Measurements from ENCODE around the gene FGF8. TPM values are rescaled to one million over a fixed set of nuclear protein-coding genes. Genes with fewer than 3 reads are reported as not detected.
A peak's percentile ranks its signal among the peaks of the same experiment; 100 is the strongest.

Gene FGF8
- total RNA-seq, 1 donor = not detected

DNA sequence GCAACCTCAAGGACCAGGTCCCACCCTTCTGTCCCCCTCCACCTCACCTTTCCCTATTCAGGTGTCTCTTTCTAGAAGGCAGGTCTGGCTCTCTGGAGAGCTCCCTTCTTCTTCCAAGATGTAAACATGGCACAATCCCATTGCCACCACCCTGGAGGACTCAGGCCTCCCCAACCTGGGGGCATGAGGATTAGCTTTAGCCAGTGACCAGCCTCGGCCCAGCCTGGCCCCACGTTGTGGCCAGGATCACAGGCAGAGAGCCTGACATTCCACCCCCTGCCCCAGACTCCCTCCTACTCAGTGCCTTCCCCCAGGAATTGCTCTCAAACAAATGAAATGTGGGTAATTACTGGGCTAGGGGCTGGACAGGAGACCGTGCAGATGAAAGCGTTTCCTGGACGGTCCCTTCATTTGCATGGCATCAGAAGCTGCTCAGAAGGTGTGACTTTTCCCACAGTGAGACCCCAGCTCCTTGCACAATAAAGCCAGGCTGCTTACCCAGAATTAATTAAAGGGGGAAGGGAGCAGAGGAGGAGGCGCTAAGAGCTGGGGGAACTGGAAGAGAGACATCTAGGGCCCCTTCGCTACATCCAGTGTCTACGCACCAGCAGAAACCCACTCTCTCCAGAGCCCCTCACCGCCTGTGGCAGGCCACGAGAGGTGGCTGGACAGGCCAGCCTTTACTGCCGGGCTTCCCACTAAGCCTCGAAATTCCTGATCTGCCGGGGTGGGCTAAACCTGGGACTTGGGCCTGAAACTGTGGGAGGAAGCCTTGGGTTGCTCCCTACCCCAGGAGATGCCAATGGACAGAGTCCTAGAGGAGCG is 7.7 kb downstream of the FGF8 start:
- peak; percentile 62 for DNase-seq (ENCODE audit: insufficient read length, low spot score, missing footprints)
- Histone ChIP-seq H3K9me3 (ENCODE audit: low read depth, low read length) (no peaks in the 10 kb centered on the region), H3K4me2 (ENCODE audit: insufficient read depth, low read length) (no peak overlapping the region), H3K36me3 (ENCODE audit: insufficient read depth, low read length) (no peaks in the 10 kb centered on the region), H3K27me3 (ENCODE audit: insufficient read depth, low read length) (peaks cover 46% of the 10 kb centered on the region), H3K4me3 (ENCODE audit: insufficient read depth, low read length) (no peak overlapping the region), H4K20me1 (ENCODE audit: insufficient read depth, low read length) (no peaks in the 10 kb centered on the region), H2AFZ (ENCODE audit: low read length) (no peak overlapping the region), H3K79me2 (ENCODE audit: insufficient read depth, low read length) (no peaks in the 10 kb centered on the region), H3K27ac (ENCODE audit: low read depth, low read length) (no peak overlapping the region), H3K4me1 (ENCODE audit: insufficient read depth, low read length) (no peaks in the 10 kb centered on the region)
- TF ChIP-seq, protein P1, sequence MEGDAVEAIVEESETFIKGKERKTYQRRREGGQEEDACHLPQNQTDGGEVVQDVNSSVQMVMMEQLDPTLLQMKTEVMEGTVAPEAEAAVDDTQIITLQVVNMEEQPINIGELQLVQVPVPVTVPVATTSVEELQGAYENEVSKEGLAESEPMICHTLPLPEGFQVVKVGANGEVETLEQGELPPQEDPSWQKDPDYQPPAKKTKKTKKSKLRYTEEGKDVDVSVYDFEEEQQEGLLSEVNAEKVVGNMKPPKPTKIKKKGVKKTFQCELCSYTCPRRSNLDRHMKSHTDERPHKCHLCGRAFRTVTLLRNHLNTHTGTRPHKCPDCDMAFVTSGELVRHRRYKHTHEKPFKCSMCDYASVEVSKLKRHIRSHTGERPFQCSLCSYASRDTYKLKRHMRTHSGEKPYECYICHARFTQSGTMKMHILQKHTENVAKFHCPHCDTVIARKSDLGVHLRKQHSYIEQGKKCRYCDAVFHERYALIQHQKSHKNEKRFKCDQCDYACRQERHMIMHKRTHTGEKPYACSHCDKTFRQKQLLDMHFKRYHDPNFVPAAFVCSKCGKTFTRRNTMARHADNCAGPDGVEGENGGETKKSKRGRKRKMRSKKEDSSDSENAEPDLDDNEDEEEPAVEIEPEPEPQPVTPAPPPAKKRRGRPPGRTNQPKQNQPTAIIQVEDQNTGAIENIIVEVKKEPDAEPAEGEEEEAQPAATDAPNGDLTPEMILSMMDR (IDR thresholded peaks at IDR 0.05; ENCODE audit: extremely low read depth, low read depth, low read length) = no peak

DNA sequence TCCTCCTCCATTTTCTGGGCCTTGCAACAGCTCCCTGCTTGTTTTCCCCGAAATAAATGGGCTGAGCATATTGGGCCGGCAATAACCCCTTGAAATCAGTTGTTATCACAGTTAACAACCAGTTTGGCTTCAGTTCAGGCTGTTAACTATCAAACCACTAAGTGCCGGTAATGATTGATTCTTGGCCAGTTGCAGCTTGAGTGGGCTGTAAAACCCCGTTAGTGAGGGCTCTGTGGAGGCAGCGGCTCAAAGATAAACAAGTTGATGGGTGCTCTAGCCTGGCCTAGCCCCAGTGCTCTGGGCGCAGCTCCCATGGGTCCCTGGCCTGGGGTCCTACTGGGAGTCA is 8.3 kb downstream of the FGF8 start:
- Histone ChIP-seq H4K20me1 (ENCODE audit: insufficient read depth, low read length) (no peaks in the 10 kb centered on the region), H3K4me3 (ENCODE audit: insufficient read depth, low read length) (no peak overlapping the region), H3K27ac (ENCODE audit: low read depth, low read length) (no peak overlapping the region), H2AFZ (ENCODE audit: low read length) (no peak overlapping the region), H3K79me2 (ENCODE audit: insufficient read depth, low read length) (no peaks in the 10 kb centered on the region), H3K36me3 (ENCODE audit: insufficient read depth, low read length) (no peaks in the 10 kb centered on the region), H3K4me1 (ENCODE audit: insufficient read depth, low read length) (no peaks in the 10 kb centered on the region), H3K9me3 (ENCODE audit: low read depth, low read length) (no peaks in the 10 kb centered on the region), H3K27me3 (ENCODE audit: insufficient read depth, low read length) (peaks cover 40% of the 10 kb centered on the region), H3K4me2 (ENCODE audit: insufficient read depth, low read length) (no peak overlapping the region)
- TF ChIP-seq, protein P1 (IDR thresholded peaks at IDR 0.05; ENCODE audit: extremely low read depth, low read depth, low read length) = no peak
- no peak for DNase-seq (ENCODE audit: insufficient read length, low spot score, missing footprints)

DNA sequence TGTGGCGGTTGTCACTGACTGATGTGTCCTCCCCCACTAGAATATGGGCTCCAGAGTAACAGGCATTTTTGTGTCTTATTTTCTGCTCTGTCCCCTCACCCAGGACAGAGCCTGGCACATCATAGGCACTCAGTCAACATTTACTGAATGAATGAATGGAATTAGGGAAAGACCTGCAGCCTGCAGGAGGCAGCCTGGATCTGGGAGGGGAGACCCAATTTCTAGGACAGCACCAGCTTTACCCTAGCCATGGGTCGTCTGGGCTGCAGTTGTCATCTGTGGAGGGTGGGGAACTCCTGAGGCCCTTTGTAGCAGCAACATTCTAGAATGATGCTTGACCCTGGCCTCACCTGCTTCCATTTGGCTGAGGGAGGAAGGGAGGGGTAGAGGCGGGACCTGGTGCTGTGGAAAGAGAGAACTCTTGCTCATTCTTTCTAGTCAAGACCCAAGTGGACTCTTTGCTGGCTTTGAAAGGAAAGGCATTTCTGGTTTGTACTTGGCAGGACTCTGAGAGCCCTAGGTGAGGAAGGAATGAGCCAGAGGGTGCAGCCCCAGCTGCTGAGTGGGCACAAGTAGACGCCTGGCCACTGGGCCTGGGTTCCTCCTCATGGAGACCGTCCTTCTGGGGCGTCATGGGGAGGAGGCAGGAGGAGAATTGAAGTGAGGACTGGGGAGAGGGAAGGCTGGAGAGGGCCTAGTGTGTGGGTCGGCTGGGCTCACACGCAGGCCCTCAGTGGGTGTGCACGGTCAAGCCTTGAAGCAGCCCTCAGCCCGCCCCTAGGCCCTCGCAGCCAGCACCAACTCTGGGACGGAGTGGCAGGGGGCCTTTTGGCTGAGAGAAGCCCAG is 8.9 kb downstream of the FGF8 start:
- Histone ChIP-seq H3K4me1 (ENCODE audit: insufficient read depth, low read length) (no peaks in the 10 kb centered on the region), H3K79me2 (ENCODE audit: insufficient read depth, low read length) (no peaks in the 10 kb centered on the region), H3K36me3 (ENCODE audit: insufficient read depth, low read length) (no peaks in the 10 kb centered on the region), H3K4me3 (ENCODE audit: insufficient read depth, low read length) (no peak overlapping the region), H3K27me3 (ENCODE audit: insufficient read depth, low read length) (peaks cover 36% of the 10 kb centered on the region), H3K27ac (ENCODE audit: low read depth, low read length) (no peak overlapping the region), H3K9me3 (ENCODE audit: low read depth, low read length) (no peaks in the 10 kb centered on the region), H2AFZ (ENCODE audit: low read length) (no peak overlapping the region), H4K20me1 (ENCODE audit: insufficient read depth, low read length) (no peaks in the 10 kb centered on the region), H3K4me2 (ENCODE audit: insufficient read depth, low read length) (no peak overlapping the region)
- DNase-seq (ENCODE audit: insufficient read length, low spot score, missing footprints) = peak; percentile 83
- TF ChIP-seq, protein P1 (IDR thresholded peaks at IDR 0.05; ENCODE audit: extremely low read depth, low read depth, low read length) = no peak

DNA sequence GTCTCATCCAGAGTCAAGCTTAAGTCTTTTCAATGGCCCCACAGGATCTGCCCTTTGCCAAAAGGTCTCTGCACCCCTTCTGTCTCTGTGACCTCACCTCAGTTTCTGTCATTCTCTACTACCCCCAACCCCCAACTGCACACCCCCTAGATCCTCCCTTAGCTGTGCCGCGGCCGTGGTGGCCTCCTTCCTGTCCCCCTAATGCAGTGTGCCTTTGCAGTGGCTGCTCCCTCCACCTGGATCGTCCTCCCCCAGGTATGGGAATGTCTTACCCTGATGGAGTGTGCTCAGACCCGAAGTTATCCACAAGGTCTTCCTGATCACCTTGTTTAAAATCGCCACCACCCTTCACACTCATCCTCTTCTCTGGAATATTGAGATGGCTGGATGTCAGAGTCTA is 9.6 kb downstream of the FGF8 start:
- Histone ChIP-seq H3K27ac (ENCODE audit: low read depth, low read length) (no peak overlapping the region), H3K4me1 (ENCODE audit: insufficient read depth, low read length) (no peaks in the 10 kb centered on the region), H3K27me3 (ENCODE audit: insufficient read depth, low read length) (peaks cover 32% of the 10 kb centered on the region), H3K9me3 (ENCODE audit: low read depth, low read length) (no peaks in the 10 kb centered on the region), H3K4me3 (ENCODE audit: insufficient read depth, low read length) (no peak overlapping the region), H2AFZ (ENCODE audit: low read length) (no peak overlapping the region), H4K20me1 (ENCODE audit: insufficient read depth, low read length) (no peaks in the 10 kb centered on the region), H3K79me2 (ENCODE audit: insufficient read depth, low read length) (no peaks in the 10 kb centered on the region), H3K4me2 (ENCODE audit: insufficient read depth, low read length) (no peak overlapping the region), H3K36me3 (ENCODE audit: insufficient read depth, low read length) (no peaks in the 10 kb centered on the region)
- TF ChIP-seq, protein P1 (IDR thresholded peaks at IDR 0.05; ENCODE audit: extremely low read depth, low read depth, low read length) = no peak
- DNase-seq (ENCODE audit: insufficient read length, low spot score, missing footprints) = no peak
